Endothelial cell of umbilical vein (primary cell): Measurements from ENCODE around the gene UBE2Q1.

ENCODE experiments used
- CTCF ChIP-seq, 2 donors: IDR thresholded peaks; 1 replicate in 1 of 2; 2 replicates in 1 of 2; pipeline ENCODE4 v1.5.1; 2011; ENCODE audit warnings: low read length in 2 of 2, mild to moderate bottlenecking in 2 of 2, moderate library complexity in 2 of 2, control low read depth in 1 of 2, inconsistent platforms in 1 of 2, low read depth in 1 of 2; ENCODE audit not compliant: insufficient read depth in 1 of 2; ENCODE audit errors: extremely low read depth in 1 of 2
- EZH2 ChIP-seq: IDR thresholded peaks from 2 replicates; pipeline ENCODE4 v1.6.1; 2012; ENCODE audit warnings: borderline replicate concordance, low read depth, mild to moderate bottlenecking, moderate library complexity, low read length, inconsistent platforms; ENCODE audit not compliant: severe bottlenecking
- FOS ChIP-seq: IDR thresholded peaks from 2 replicates; pipeline ENCODE4 v1.6.1; 2011; ENCODE audit warnings: mild to moderate bottlenecking, low read length, moderate library complexity, borderline replicate concordance; ENCODE audit not compliant: insufficient read depth

DNA sequence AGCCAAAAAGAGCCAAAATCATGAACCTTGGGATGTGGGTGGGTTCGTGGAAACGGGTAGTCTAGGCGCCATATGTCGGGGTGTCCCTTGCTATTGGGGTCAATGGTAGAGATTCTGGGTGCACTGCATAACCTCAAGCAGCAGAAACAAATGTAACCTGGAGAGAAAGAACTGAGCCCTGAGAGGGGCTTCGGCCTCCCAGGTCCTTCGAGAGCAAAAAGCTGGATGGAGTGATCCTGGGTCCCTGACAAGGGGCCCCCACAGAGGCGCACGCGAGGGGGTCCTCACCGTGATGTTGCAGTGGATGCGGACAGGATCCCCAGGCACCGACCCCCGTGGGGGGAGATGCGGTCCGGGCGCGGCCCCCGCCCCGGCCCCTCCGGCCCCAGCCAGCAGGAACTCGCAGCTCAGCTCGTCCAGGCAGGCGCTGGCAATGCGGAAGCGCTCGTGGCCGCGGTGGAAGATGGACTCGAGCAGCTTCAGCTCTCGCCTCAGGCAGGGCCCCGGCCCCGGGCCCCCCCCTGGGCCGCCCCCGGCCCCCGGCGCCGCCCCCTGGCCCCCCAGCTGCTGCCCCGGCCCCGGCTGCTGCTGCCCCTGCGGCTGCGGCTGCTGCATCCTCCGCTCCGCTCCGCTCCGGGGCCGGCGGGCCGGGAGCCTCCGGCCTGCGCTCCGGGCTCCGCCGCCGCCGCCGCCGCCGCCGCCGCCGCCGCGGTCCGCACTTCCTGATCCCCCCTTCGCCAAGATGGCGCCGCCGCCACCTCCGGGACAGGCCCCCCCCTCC is at the start of gene UBE2Q1:
- TF ChIP-seq FOS (no peak), CTCF (IDR thresholded peaks at IDR 0.05; ENCODE audit: extremely low read depth in 1 of 2, insufficient read depth in 1 of 2, low read depth in 1 of 2, low read length in 2 of 2) (no peak), EZH2 (no peak)
